ENCODE results near the gene IPCEF1. TPM values are rescaled to one million over a fixed set of nuclear protein-coding genes. Genes with fewer than 3 reads are reported as not detected.

The IPCEF1 gene
- polyA plus RNA-seq, 1 donor from 2014 or later = 3.9 TPM

GRCh38 chr6:154352898-154353585, 3.6 kb downstream of the IPCEF1 start:
- H4K20me1 ChIP-seq (ENCODE audit: insufficient read depth) = no peaks in the 10 kb centered on the region
- TF ChIP-seq POLR2AphosphoS5 (IDR thresholded peaks at IDR 0.05) (peak; percentile 73), EP300 (conservative IDR thresholded peaks at IDR 0.05; ENCODE audit: poor library complexity, severe bottlenecking) (peak; percentile 83), CTCF (IDR thresholded peaks at IDR 0.05; ENCODE audit: poor library complexity, severe bottlenecking) (no peak), MXI1 (conservative IDR thresholded peaks at IDR 0.05; ENCODE audit: poor library complexity, severe bottlenecking) (no peak), SMC3 (conservative IDR thresholded peaks at IDR 0.05; ENCODE audit: poor library complexity) (no peak), REST (IDR thresholded peaks at IDR 0.05; ENCODE audit: borderline replicate concordance) (peak; percentile 63), RAD21 (conservative IDR thresholded peaks at IDR 0.05) (no peak), EZH2 (IDR thresholded peaks at IDR 0.05; ENCODE audit: borderline replicate concordance, insufficient read depth, low read length, poor library complexity, severe bottlenecking) (no peak)
- H3F3A ChIP-seq (ENCODE audit: insufficient read depth, low read length, poor library complexity, severe bottlenecking) = no peaks in the 10 kb centered on the region
- H3K9ac ChIP-seq (ENCODE audit: low read length) = no peak overlapping the region
- H3K36me3 ChIP-seq (ENCODE audit: insufficient read depth, low read length) = no peaks in the 10 kb centered on the region
- H3K4me2 ChIP-seq (ENCODE audit: low read length) = no peak overlapping the region
- H3K4me3 ChIP-seq (ENCODE audit: low read length) = no peak overlapping the region
- no peaks in the 10 kb centered on the region for H3K9me2 ChIP-seq (ENCODE audit: insufficient read depth, low read length)
- no peaks in the 10 kb centered on the region for H3K9me3 ChIP-seq (ENCODE audit: low read length)
- no peaks in the 10 kb centered on the region for H3K27me3 ChIP-seq (ENCODE audit: insufficient read depth, low read depth, low read length)
- peak overlapping the region; percentile 61 for H3K27ac ChIP-seq (ENCODE audit: low read length)
- H3K79me2 ChIP-seq (replicated peaks; ENCODE audit: insufficient read depth, low read length) = no peaks in the 10 kb centered on the region
- no peak overlapping the region for H2AFZ ChIP-seq (ENCODE audit: low read depth, low read length)

DNA sequence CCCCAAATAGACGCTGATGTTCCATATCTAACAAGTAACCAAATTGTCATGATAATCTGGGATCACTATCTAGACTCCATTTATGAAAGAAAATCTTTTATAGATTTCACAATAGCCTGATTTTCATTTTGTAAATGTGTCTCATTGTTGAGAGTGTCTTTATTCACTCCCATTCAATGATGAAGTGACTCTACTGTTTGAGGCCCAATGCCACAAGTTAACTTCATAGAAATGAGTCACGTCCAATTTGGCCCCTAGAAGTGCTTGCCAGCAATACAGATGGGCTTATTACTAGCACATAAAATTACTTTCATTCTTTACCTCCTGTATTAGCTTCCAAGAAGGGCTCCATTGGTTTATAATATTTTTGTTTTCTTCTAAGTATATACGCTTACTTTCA, 6.3 kb downstream of the IPCEF1 start:
- Histone ChIP-seq H3K36me3 (ENCODE audit: insufficient read depth, low read length) (no peaks in the 10 kb centered on the region), H3K4me2 (ENCODE audit: low read length) (no peak overlapping the region), H2AFZ (ENCODE audit: low read depth, low read length) (no peak overlapping the region), H3F3A (ENCODE audit: insufficient read depth, low read length, poor library complexity, severe bottlenecking) (no peaks in the 10 kb centered on the region), H3K9ac (ENCODE audit: low read length) (no peak overlapping the region), H3K27ac (ENCODE audit: low read length) (no peak overlapping the region), H3K79me2 (replicated peaks; ENCODE audit: insufficient read depth, low read length) (no peaks in the 10 kb centered on the region), H4K20me1 (ENCODE audit: insufficient read depth) (no peaks in the 10 kb centered on the region), H3K9me2 (ENCODE audit: insufficient read depth, low read length) (no peaks in the 10 kb centered on the region), H3K4me3 (ENCODE audit: low read length) (no peak overlapping the region), H3K27me3 (ENCODE audit: insufficient read depth, low read depth, low read length) (no peaks in the 10 kb centered on the region), H3K9me3 (ENCODE audit: low read length) (no peaks in the 10 kb centered on the region)
- TF ChIP-seq EZH2 (IDR thresholded peaks at IDR 0.05; ENCODE audit: borderline replicate concordance, insufficient read depth, low read length, poor library complexity, severe bottlenecking) (no peak), MXI1 (conservative IDR thresholded peaks at IDR 0.05; ENCODE audit: poor library complexity, severe bottlenecking) (no peak), CTCF (IDR thresholded peaks at IDR 0.05; ENCODE audit: poor library complexity, severe bottlenecking) (no peak), TAF1 (IDR thresholded peaks at IDR 0.05; ENCODE audit: low read depth) (no peak), RAD21 (conservative IDR thresholded peaks at IDR 0.05) (no peak), EP300 (conservative IDR thresholded peaks at IDR 0.05; ENCODE audit: poor library complexity, severe bottlenecking) (no peak), SMC3 (conservative IDR thresholded peaks at IDR 0.05; ENCODE audit: poor library complexity) (no peak), REST (IDR thresholded peaks at IDR 0.05; ENCODE audit: borderline replicate concordance) (no peak), POLR2AphosphoS5 (IDR thresholded peaks at IDR 0.05) (no peak)
